WI38 (cell line): Measurements from ENCODE around the gene SERINC2.
"Not testable (repeated sequence)": the region's sequence is repeated elsewhere in the genome, so short reads cannot be mapped to it uniquely, and the experiment has no call there.

Experiments
- H3K4me3 ChIP-seq: 2 replicates; pipeline ENCODE4 v1.5.1; 2011; ENCODE audit warnings: low read depth, mild to moderate bottlenecking, control low read depth, low read length
- CTCF ChIP-seq: IDR thresholded peaks from 2 replicates; pipeline ENCODE4 v1.5.1; 2012; ENCODE audit warnings: low read depth, mild to moderate bottlenecking, control low read depth, low read length

The SERINC2 gene

DNA sequence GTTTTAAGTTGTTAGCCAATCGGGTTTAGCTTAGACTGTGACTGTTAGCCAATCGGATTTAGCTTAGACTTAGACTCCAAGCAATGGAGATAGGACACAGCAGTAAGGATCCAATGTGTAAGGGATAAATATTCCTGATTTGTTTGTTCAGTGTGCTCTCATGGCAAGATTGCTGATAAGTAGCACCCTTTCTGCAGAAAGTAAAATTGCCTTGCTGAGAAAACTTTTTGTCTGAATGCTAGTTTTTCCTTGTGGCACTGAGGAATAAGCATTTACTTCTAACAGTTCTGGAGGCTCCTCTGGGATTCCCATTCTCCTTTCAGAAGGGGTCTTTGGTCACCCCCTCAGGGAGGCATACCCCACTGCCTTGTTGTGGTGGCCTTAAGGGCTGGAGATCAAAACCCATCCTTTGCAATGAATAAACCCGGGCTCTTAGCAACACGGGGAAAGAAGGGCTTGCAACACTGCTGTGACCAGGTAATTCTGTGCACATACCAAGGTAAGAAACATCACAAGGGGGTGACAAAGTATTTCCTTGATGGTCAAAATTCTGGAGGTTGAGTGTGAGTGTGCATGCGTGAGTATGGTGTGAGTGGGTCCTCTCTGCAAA is 45.4 kb downstream of the SERINC2 start:
- no peak for TF ChIP-seq CTCF
- no peak overlapping the region for H3K4me3 ChIP-seq

DNA sequence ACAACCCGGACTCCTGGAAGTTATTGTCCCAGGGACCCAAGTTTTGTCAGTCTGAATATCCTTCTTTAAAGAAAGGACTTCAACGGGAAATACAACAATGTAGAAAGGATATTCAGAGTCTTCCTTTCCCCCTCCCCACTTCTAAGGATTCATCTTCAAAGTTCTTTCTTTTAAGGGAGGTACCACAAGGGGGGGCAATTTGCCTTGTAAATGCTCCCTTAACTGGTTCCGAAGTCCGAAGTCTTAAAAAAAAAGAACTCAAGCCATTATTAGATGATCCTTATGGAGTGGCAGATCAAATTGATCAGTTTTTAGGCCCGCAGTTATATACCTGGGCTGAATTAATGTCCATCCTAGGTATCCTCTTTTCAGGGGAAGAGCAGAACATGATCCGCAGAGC is 47.0 kb downstream of the SERINC2 start:
- peak; percentile 23; the same call in 1 of the 2 replicates for TF ChIP-seq CTCF
- no peak overlapping the region for H3K4me3 ChIP-seq

GRCh38 chr1:31467005-31467674 is 54.1 kb downstream of the SERINC2 start:
- no peak overlapping the region for H3K4me3 ChIP-seq
- TF ChIP-seq CTCF, result no peak

GRCh38 chr1:31470794-31471315 is 57.8 kb downstream of the SERINC2 start:
- no peak for TF ChIP-seq CTCF
- H3K4me3 ChIP-seq, result no peak overlapping the region

- not testable (repeated sequence) for H3K4me3 ChIP-seq
These were observed 58.7 kb downstream of the SERINC2 start for GRCh38 chr1:31471452-31472313.

- H3K4me3 ChIP-seq, result not testable (repeated sequence)
These were observed 59.3 kb downstream of the SERINC2 start for GRCh38 chr1:31472314-31472651.

GRCh38 chr1:31472673-31473072 is 59.7 kb downstream of the SERINC2 start:
- H3K4me3 ChIP-seq, result not testable (repeated sequence)

DNA sequence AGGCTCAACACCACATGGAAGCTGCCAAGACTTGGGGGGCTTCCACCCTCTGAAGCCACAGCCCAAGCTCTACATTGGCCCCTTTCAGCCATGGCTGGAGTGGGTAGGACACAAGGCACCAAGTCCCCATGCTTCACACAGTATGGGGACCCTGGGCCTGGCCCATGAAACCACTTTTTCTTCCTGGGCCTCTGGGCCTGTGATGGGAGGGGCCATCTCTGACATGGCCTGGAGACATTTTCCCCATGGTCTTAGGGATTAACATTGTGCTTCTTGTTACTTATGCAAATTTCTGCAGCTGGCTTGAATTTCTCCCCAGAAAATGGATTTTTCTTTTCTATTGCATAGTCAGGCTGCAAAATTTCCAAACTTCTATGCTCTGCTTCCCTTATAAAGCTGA is 60.5 kb downstream of the SERINC2 start:
- H3K4me3 ChIP-seq, result not testable (repeated sequence)

DNA sequence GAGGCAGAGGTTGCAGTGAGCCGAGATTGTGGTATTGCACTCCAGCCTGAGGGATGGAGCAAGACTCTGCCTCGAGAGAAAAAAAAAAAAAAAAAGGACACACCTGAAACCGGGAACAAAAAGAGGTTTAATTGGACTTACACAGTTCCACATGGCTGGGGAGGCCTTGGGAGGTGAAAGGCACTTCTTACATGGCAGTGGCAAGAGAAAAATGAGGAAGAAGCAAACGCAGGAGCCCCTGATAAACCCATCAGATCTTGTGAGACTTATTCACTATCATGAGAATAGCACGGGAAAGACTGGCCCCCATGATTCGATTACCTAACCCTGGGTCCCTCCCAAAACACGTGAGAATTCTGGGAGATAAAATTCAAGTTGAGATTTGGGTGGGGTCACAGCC is 61.6 kb downstream of the SERINC2 start:
- not testable (repeated sequence) for H3K4me3 ChIP-seq
